ENCODE results near the gene MED29. TPM values are rescaled to one million over a fixed set of nuclear protein-coding genes. Genes with fewer than 3 reads are reported as not detected.

MED29 gene
- total RNA-seq, 4 donors from 2014 or later, result 25.4 to 52.8 (median 41.0) TPM

- TF ChIP-seq CTCF (IDR thresholded peaks at IDR 0.05) (no peak), POLR2A (IDR thresholded peaks at IDR 0.05) (no peak)
- peaks cover 0 to 17% (median 0%) of the 10 kb centered on the region in 3 donors for H3K36me3 ChIP-seq
- peaks cover 0 to 33% (median 20%) of the 10 kb centered on the region in 4 donors for H3K4me1 ChIP-seq
- H3K27me3 ChIP-seq, result no peaks in the 10 kb centered on the region
- no peak overlapping the region for H3K4me3 ChIP-seq
- H3K27ac ChIP-seq, result peak overlapping the region in 1 of 4 donors; percentile 6
- H3K9me3 ChIP-seq, result no peaks in the 10 kb centered on the region
- no peak for DNase-seq
Measured at GRCh38 chr19:39449116-39449797, 58.1 kb downstream of the MED29 start.

Small RNA genes lying within 50 kb of the gene (small RNA-seq; reads per million reads assigned to genes)
- gene AC011445.2, result 0 reads per million in 2 donors
- 0 to 0.06 reads per million in 2 donors for gene MIR4530
- gene RN7SL566P, result 0 reads per million in 2 donors

Other genes with a start within 250 kb of the MED29 start
- 1 to 10 TPM in 1 of 4 donors, not detected in 3; 1.1 TPM for gene NCCRP1, start 194.4 kb upstream of the MED29 start, total RNA-seq
- not detected for gene SYCN, start 187.1 kb upstream of the MED29 start, total RNA-seq
- gene IFNL3, start 146.4 kb upstream of the MED29 start, total RNA-seq, result not detected
- gene IFNL4, start 142.5 kb upstream of the MED29 start, total RNA-seq, result not detected
- gene IFNL2, start 123.0 kb upstream of the MED29 start, total RNA-seq, result not detected
- not detected for gene IFNL1, start 95.0 kb upstream of the MED29 start, total RNA-seq
- under 1 TPM in 3 of 4 donors, not detected in 1; 0.18 to 0.95 (median 0.80) TPM for gene LRFN1, start 70.5 kb upstream of the MED29 start, total RNA-seq
- gene GMFG, start 55.3 kb upstream of the MED29 start, total RNA-seq, result 100 to 1,000 TPM in 1 of 4 donors, 1 to 10 TPM in 2, not detected in 1; 3.2 to 131 (median 8.6) TPM
- gene SAMD4B, start 49.0 kb upstream of the MED29 start, total RNA-seq, result 100 to 1,000 TPM in 2 of 4 donors, 10 to 100 TPM in 2; 69.0 to 126 (median 91.8) TPM
- 10 to 100 TPM; 22.2 to 47.3 (median 37.7) TPM for gene PAF1, start 272 bp upstream of the MED29 start, total RNA-seq
- gene ZFP36, start 15.5 kb downstream of the MED29 start, total RNA-seq, result 100 to 1,000 TPM; 183 to 682 (median 309) TPM
- gene PLEKHG2, start 21.3 kb downstream of the MED29 start, total RNA-seq, result 10 to 100 TPM in 3 of 4 donors, 1 to 10 TPM in 1; 7.7 to 42.1 (median 16.1) TPM
- gene RPS16, start 44.6 kb downstream of the MED29 start, total RNA-seq, result 1,000 to 10,000 TPM in 1 of 4 donors, 100 to 1,000 TPM in 3; 443 to 1,406 (median 686) TPM
- 100 to 1,000 TPM in 3 of 4 donors, 10 to 100 TPM in 1; 98.4 to 173 (median 160) TPM for gene SUPT5H, start 54.2 kb downstream of the MED29 start, total RNA-seq
- 10 to 100 TPM; 25.4 to 61.1 (median 33.2) TPM for gene TIMM50, start 89.5 kb downstream of the MED29 start, total RNA-seq
- under 1 TPM in 2 of 4 donors, not detected in 2; 0.47 to 0.67 TPM for gene DLL3, start 107.6 kb downstream of the MED29 start, total RNA-seq
- not detected for gene SELENOV, start 123.8 kb downstream of the MED29 start, total RNA-seq
- gene EID2B, start 141.5 kb downstream of the MED29 start, total RNA-seq, result 1 to 10 TPM in 2 of 4 donors, under 1 TPM in 1, not detected in 1; 0.35 to 1.7 (median 1.1) TPM
- 10 to 100 TPM in 1 of 4 donors, 1 to 10 TPM in 3; 7.1 to 12.4 (median 8.8) TPM for gene EID2, start 148.8 kb downstream of the MED29 start, total RNA-seq
- not detected for gene LGALS13, start 211.1 kb downstream of the MED29 start, total RNA-seq

Measured in Peyer's patch (tissue), 4 donors.